GM12865 (cell line): ENCODE results near the gene LGMN.
A peak's percentile ranks its signal among the peaks of the same experiment; 100 is the strongest.
"Not testable (repeated sequence)": the region's sequence is repeated elsewhere in the genome, so short reads cannot be mapped to it uniquely, and the experiment has no call there.

Experiments
- DNase-seq: peaks from one replicate; pipeline ENCODE4 v3.0.0; 2010; ENCODE audit warnings: low read depth
- H3K4me3 ChIP-seq: 2 replicates; pipeline ENCODE4 v1.5.1; 2011; ENCODE audit warnings: mild to moderate bottlenecking, low read depth, low read length, control low read depth
- TF ChIP-seq, protein P1 (sequence below): IDR thresholded peaks from 2 replicates; pipeline ENCODE4 v1.5.1; 2011; ENCODE audit warnings: low read length, control low read depth, low read depth, inconsistent platforms; ENCODE audit not compliant: insufficient read depth; ENCODE audit errors: missing control alignments

The LGMN gene

DNA sequence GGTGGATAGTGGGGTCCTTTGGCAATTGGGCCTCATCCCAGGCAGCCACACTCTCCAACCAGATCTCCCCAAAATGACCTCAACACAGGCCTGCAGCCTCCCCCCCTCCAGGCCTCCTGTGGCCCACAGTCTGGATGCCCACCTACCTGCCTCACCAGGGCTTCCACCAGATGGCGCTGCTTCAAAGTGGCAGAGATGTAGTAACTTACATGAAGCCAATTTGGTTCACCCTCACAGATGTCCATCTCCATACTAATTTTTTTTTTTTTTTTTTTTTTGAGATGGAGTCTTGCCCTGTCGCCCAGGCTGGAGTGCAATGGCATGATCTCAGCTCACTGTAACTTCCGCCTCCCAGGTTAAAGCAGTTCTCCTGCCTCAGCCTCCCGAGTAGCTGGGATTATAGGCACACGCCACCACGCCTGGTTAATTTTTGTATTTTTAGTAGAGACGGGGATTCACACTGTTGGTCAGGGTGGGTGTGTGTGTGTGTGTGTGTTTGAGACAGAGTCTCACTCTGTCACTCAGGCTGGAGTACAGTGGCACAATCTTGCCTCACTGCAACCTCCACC lies 33.6 kb downstream of the LGMN start:
- H3K4me3 ChIP-seq = not testable (repeated sequence)
- TF ChIP-seq, protein P1, sequence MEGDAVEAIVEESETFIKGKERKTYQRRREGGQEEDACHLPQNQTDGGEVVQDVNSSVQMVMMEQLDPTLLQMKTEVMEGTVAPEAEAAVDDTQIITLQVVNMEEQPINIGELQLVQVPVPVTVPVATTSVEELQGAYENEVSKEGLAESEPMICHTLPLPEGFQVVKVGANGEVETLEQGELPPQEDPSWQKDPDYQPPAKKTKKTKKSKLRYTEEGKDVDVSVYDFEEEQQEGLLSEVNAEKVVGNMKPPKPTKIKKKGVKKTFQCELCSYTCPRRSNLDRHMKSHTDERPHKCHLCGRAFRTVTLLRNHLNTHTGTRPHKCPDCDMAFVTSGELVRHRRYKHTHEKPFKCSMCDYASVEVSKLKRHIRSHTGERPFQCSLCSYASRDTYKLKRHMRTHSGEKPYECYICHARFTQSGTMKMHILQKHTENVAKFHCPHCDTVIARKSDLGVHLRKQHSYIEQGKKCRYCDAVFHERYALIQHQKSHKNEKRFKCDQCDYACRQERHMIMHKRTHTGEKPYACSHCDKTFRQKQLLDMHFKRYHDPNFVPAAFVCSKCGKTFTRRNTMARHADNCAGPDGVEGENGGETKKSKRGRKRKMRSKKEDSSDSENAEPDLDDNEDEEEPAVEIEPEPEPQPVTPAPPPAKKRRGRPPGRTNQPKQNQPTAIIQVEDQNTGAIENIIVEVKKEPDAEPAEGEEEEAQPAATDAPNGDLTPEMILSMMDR = peak; percentile 79
- peak; percentile 84 for DNase-seq

DNA sequence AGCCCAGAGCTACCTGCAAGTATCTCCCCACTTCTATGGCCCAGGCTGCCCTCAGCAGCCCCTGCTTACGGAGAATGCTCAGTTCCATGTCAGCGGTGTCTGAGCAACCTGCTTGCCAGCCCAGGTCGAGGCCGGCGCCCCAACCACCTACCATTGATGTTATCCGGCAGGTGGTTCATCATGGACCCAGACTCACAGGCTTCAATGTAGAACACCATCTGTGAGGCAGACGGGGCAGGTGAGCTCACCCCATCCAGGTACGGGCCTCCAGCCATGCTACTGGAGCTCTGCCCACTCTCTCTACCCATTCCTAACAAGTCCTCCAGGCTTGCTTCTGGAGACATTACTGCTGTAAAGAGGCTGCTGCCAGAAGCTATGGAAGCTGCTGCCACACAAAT lies 35.8 kb downstream of the LGMN start:
- no peak overlapping the region for H3K4me3 ChIP-seq
- no peak for DNase-seq
- TF ChIP-seq, protein P1 = no peak

DNA sequence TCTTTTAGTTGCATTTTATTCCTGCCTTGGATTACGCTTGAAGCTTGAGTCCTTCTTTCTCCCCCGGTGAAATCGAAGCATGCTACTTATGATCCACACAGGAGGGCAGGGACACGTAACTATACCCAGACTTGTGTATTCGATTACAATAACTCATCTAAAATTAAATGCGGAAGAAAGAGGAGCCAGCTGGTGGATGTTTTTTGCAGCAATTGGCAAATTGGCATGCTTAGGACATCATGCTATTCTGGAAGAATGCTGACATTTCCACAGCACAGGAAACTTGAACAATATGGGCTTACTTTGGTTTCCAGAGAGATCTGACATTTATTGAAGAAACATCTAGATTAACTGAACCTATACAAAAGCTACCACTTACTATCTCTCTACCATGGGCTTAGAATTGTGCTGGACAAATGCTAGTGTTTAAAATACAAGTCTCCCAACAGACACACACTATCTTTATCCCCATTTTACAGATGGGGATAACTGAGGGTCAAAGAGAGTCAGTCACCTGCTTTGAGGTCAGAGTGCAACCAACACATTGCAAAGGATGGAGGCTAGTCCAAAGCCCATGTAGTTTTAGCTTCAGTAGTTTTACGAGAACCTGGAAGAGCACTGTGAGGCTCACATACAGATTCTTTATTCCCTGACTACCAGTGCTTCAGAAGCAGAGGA lies 36.3 kb downstream of the LGMN start:
- no peak overlapping the region for H3K4me3 ChIP-seq
- DNase-seq = no peak
- TF ChIP-seq, protein P1 = no peak

DNA sequence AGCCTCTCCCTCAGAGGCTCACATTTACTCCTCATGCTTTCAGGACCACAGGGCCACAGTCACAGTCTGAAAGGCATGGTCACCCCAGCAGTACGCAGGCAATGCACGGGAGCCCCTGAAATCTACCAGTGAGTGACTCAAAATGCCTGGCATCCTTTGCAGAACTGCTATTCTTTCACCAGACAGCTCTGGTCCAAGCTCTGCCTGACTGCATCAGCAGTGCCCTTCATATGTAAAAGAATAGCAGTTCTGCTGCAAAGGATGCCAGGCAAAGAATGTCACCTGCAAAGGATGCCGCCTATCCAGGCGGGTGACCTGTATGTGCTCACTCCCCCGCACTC lies 38.5 kb downstream of the LGMN start:
- H3K4me3 ChIP-seq = no peak overlapping the region
- DNase-seq = no peak
- TF ChIP-seq, protein P1 = no peak

DNA sequence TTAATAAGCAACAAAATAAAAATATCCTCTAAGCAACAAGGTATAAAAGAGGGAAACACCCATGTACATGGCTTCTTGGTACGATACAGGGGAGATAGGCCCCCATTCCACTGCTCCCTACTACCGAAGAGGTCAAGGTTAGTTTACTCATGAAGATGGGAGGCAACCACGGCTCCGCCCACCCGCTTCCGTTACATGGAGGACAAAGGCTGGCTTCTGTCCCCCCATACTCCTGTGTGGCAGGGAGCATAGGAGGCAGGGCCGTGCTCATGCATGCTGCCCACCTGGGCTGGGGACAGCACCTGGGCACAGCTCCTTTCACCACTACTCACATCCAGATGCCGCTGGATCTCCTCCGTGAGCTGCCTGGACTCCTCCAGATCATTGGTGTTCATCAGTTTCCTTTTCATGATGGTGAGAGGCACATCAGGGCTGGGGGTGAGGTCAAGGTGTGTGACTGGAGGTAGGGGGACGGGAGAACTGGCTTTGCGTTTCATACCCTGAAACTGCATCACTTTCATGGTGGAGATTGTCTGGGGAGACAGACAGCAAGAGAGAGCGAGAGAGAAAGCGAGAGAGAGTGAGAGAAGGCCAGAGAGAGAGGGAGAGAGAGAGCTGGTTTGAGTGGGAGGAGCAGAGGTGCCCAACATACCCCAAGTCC lies 39.0 kb downstream of the LGMN start:
- DNase-seq = no peak
- no peak overlapping the region for H3K4me3 ChIP-seq
- TF ChIP-seq, protein P1 = no peak

DNA sequence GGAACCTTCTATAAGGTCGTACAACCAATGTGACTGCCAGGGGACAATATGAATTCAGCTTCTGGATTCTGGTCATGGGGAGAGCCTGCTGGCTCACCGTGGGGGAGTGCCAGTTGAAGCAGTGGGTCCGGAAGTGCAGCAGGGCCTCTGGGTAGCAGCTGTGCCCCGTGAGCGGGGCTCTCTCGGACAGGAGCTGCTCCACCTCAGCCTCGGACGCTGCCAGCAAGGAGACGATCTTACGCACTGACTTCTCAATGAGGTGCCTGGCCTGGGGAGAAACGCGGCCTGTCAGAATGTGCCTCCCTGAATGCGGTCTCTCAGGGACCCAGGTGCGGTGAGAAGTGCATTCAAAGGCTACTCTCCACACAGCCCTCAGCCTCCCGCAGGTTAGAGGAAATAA lies 42.0 kb downstream of the LGMN start:
- no peak for DNase-seq
- TF ChIP-seq, protein P1 = no peak
- H3K4me3 ChIP-seq = no peak overlapping the region
